Panc1 (cell line): ENCODE data around the gene MCCC1. TPM values are rescaled to one million over a fixed set of nuclear protein-coding genes. Genes with fewer than 3 reads are reported as not detected.

Source experiments
- ATAC-seq: fragments of 200-7000 bp; cut with Tn5 transposase; 2 replicates; pipeline ENCODE4 v1.9.1; 2020; ENCODE audit warnings: mild to moderate bottlenecking, moderate library complexity
- BruUV-seq: library from RNA; stranded (reverse); fragments of 400-500 nt; replicated peaks from 2 replicates; lab custom pipeline; 2021; lab: Mats Ljungman, UMichigan
- CTCF ChIA-PET: fragments of 300-600 bp; sonication (Branson Sonifier 250); formaldehyde crosslinking; loops from one replicate; lab custom pipeline; 2022; ENCODE audit warnings: antibody characterized with exemption; lab: Charles Lee
- POLR2A ChIA-PET: fragments of 300-600 bp; sonication (Branson Sonifier 250); formaldehyde crosslinking; loops from one replicate; lab custom pipeline; 2022; ENCODE audit warnings: antibody characterized with exemption; lab: Charles Lee
- DNase-seq: peaks from one replicate; pipeline ENCODE4 v3.0.0-alpha.2; 2010; ENCODE audit warnings: low read depth, low spot score
- H3K27ac ChIP-seq: 2 replicates; pipeline ENCODE4 v1.5.1; 2011; ENCODE audit warnings: mild to moderate bottlenecking, low read length, inconsistent platforms
- H3K27me3 ChIP-seq: fragments of 200-500 bp; sonication (Bioruptor generic); 2 replicates; pipeline ENCODE4 v1.6.0; 2014; ENCODE audit warnings: low read length, inconsistent platforms; ENCODE audit not compliant: control insufficient read depth, insufficient read depth
- H3K36me3 ChIP-seq: fragments of 200-500 bp; sonication (Bioruptor generic); 2 replicates; pipeline ENCODE4 v1.5.1; 2014; ENCODE audit warnings: inconsistent platforms, mild to moderate bottlenecking, low read length, moderate library complexity; ENCODE audit not compliant: control insufficient read depth, insufficient read depth
- H3K4me1 ChIP-seq: 2 replicates; pipeline ENCODE4 v1.5.1; 2011; ENCODE audit warnings: inconsistent platforms, mild to moderate bottlenecking, low read length, moderate library complexity; ENCODE audit not compliant: control insufficient read depth, insufficient read depth
- H3K4me3 ChIP-seq, 2 experiments: 2 replicates each; pipeline ENCODE4 v1.5.1; 2011 to 2012; ENCODE audit warnings: low read depth in 2 of 2, low read length in 2 of 2, mild to moderate bottlenecking in 2 of 2, inconsistent platforms in 1 of 2, moderate library complexity in 1 of 2
- H3K9me3 ChIP-seq: fragments of 200-500 bp; sonication (Bioruptor generic); 2 replicates; pipeline ENCODE4 v1.5.1; 2014; ENCODE audit warnings: low read depth, mild to moderate bottlenecking, inconsistent platforms, low read length, moderate library complexity; ENCODE audit not compliant: control insufficient read depth, insufficient read depth
- CTCF ChIP-seq: fragments of 450-650 bp; IDR thresholded peaks from 2 replicates; pipeline ENCODE4 v1.5.1; 2017; ENCODE audit warnings: mild to moderate bottlenecking
- POLR2AphosphoS5 ChIP-seq: IDR thresholded peaks from 2 replicates; pipeline ENCODE4 v1.6.1; 2012; ENCODE audit warnings: mild to moderate bottlenecking, low read depth, low read length, moderate library complexity
- REST ChIP-seq, 2 experiments: IDR thresholded peaks; 2 replicates each; pipeline ENCODE4 v1.6.1; 2011 to 2012; ENCODE audit warnings: low read depth in 2 of 2, control low read depth in 1 of 2, low read length in 1 of 2, mild to moderate bottlenecking in 1 of 2, moderate library complexity in 1 of 2; ENCODE audit not compliant: insufficient read depth in 1 of 2
- SIN3A ChIP-seq: IDR thresholded peaks from 2 replicates; pipeline ENCODE4 v1.6.1; 2012; ENCODE audit warnings: low read depth, mild to moderate bottlenecking, low read length, moderate library complexity, borderline replicate concordance; ENCODE audit not compliant: insufficient read depth
- TCF7L2 ChIP-seq: IDR thresholded peaks from 2 replicates; pipeline ENCODE4 v1.6.1; 2011; ENCODE audit warnings: mild to moderate bottlenecking, low read depth, low read length, inconsistent platforms
- in situ Hi-C: cut with HindIII; loops from 2 replicates; pipeline ENCODE4 v1.10.0; 2016; ENCODE audit warnings: low sequenced_read_pairs, low pct_unique_long_range_greater_than_20kb
- intact Hi-C: fragments of 100-400 bp; cut with micrococcal nuclease; formaldehyde crosslinking; loops from one replicate; pipeline ENCODE4 v1.10.0; 2022; ENCODE audit not compliant: unreplicated experiment
- total RNA-seq: library from RNA; stranded (reverse); gene quantifications from one replicate; pipeline ENCODE4 v1.2.1, GENCODE V29; 2021; ENCODE audit not compliant: unreplicated experiment

MCCC1 gene
- total RNA-seq, 1 experiment from 2014 or later: 24.2 TPM

GRCh38 chr3:183120538-183121215, 21.4 kb upstream of the MCCC1 start:
- DNase-seq (no peak), ATAC-seq (no peak)
- no TSS peak for BruUV-seq
- Histone ChIP-seq H3K36me3 (no peaks in the 10 kb centered on the region), H3K4me3 (no peak overlapping the region), H3K27ac (no peak overlapping the region), H3K4me1 (0 out of 2 replicates have a peak, but pooled peaks cover 3% of the 10 kb centered on the region), H3K27me3 (peaks cover 10% of the 10 kb centered on the region; the same call in 1 of the 2 replicates), H3K9me3 (no peaks in the 10 kb centered on the region)
- TF ChIP-seq REST (IDR thresholded peaks at IDR 0.05; ENCODE audit: insufficient read depth in 1 of 2, low read depth in 2 of 2, low read length in 1 of 2) (no peak), TCF7L2 (no peak), SIN3A (no peak), CTCF (no peak), POLR2AphosphoS5 (no peak)
- CTCF ChIA-PET: no interaction called here
- POLR2A ChIA-PET: no interaction called here
- in situ Hi-C loops (no loop called here), intact Hi-C loops (no loop called here)

GRCh38 chr3:183117056-183117455, 17.8 kb upstream of the MCCC1 start:
- H3K36me3 ChIP-seq: no peaks in the 10 kb centered on the region
- POLR2A ChIA-PET: no interaction called here
- ATAC-seq (no peak), DNase-seq (no peak)
- no peak overlapping the region for H3K4me3 ChIP-seq
- no peaks in the 10 kb centered on the region for H3K9me3 ChIP-seq
- no peak for TF ChIP-seq CTCF
- TF ChIP-seq TCF7L2: no peak
- no peak for TF ChIP-seq SIN3A
- no peak for TF ChIP-seq POLR2AphosphoS5
- no peak for TF ChIP-seq REST (IDR thresholded peaks at IDR 0.05; ENCODE audit: insufficient read depth in 1 of 2, low read depth in 2 of 2, low read length in 1 of 2)
- CTCF ChIA-PET: no interaction called here
- peaks cover 10% of the 10 kb centered on the region for H3K27me3 ChIP-seq
- H3K27ac ChIP-seq: no peak overlapping the region
- H3K4me1 ChIP-seq: 0 out of 2 replicates have a peak, but pooled peaks cover 3% of the 10 kb centered on the region
- BruUV-seq: no TSS peak
- in situ Hi-C loops (no loop called here), intact Hi-C loops (no loop called here)
